Sigmoid colon (tissue), 7 donors: ENCODE results near the gene LSM14B. TPM values are rescaled to one million over a fixed set of nuclear protein-coding genes. Genes with fewer than 3 reads are reported as not detected.

ENCODE experiments used
- DNase-seq: peaks from one replicate; pipeline ENCODE4 v3.0.0-alpha.2; 2019
- H3K27ac ChIP-seq, 4 donors: fragments of 200-600 bp; sonication (generic); one replicate each; pipeline ENCODE4 v1.5.1; 2016 to 2019; ENCODE audit warnings: mild to moderate bottlenecking in 1 of 4
- H3K27me3 ChIP-seq, 3 donors: fragments of 200-600 bp; sonication (generic); one replicate each; pipeline ENCODE4 v1.5.1; 2019; ENCODE audit warnings: mild to moderate bottlenecking in 1 of 3
- H3K36me3 ChIP-seq, 4 donors: fragments of 200-600 bp; sonication (generic); one replicate each; pipeline ENCODE4 v1.5.1; 2016 to 2019
- H3K4me1 ChIP-seq, 4 donors: fragments of 200-600 bp; sonication (generic); one replicate each; pipeline ENCODE4 v1.5.1; 2017 to 2019
- H3K4me3 ChIP-seq, 4 donors: fragments of 200-600 bp; sonication (generic); one replicate each; pipeline ENCODE4 v1.5.1; 2017 to 2019; ENCODE audit warnings: mild to moderate bottlenecking in 2 of 4, moderate library complexity in 1 of 4
- H3K9me3 ChIP-seq, 4 donors: fragments of 200-600 bp in 3 of 4; sonication (generic) in 3 of 4; one replicate each; pipeline versions ENCODE4 v1.5.1 to v1.6.1; 2013 to 2019
- EP300 ChIP-seq, 4 donors: sonication (generic); formaldehyde crosslinking; IDR thresholded peaks; one replicate each; pipeline ENCODE4 v1.6.1; 2017; ENCODE audit warnings: antibody characterized with exemption in 4 of 4
- POLR2A ChIP-seq, 2 donors: fragments of 450-650 bp; IDR thresholded peaks; one replicate each; pipeline ENCODE4 v1.6.1; 2016; ENCODE audit warnings: antibody characterized with exemption in 2 of 2, mild to moderate bottlenecking in 2 of 2, moderate library complexity in 2 of 2
- POLR2AphosphoS5 ChIP-seq, 4 donors: sonication (generic); formaldehyde crosslinking; IDR thresholded peaks; one replicate each; pipeline ENCODE4 v1.6.1; 2017; ENCODE audit warnings: antibody characterized with exemption in 4 of 4
- whole genome bisulfite sequencing, 2 donors: extraction: QIAGEN DNeasy Blood & Tissue Kit; methylation state at CpG; one replicate each; pipeline ENCODE4 v1.1.7; 2013; 5-methylcytosine and 5-hydroxymethylcytosine counted together
- intact Hi-C: fragments of 100-400 bp; cut with DNase I; formaldehyde crosslinking; loops from one replicate; pipeline ENCODE4 v1.15.1; 2023
- polyA plus RNA-seq, 3 donors: library from polyadenylated mRNA; stranded (reverse); fragments of 200-250 nt; gene quantifications; one replicate each; pipeline ENCODE4 v1.2.3, GENCODE V29; 2013
- total RNA-seq, 4 donors: library from RNA; depleted of rRNA; stranded (reverse); fragments of >200 nt; gene quantifications; one replicate each; pipeline ENCODE4 v1.1.0, GENCODE V29; 2016
- TF ChIP-seq, protein P1 (sequence below), 4 experiments: fragments of 450-650 bp in 3 of 4; fragments of 200-600 bp in 1 of 4; IDR thresholded peaks; one replicate each; pipeline ENCODE4 v1.5.1; 2016 to 2019; ENCODE audit warnings: antibody characterized with exemption in 4 of 4, mild to moderate bottlenecking in 3 of 4, moderate library complexity in 2 of 4
- donor health status: healthy with polysubstance abuse.
- donor health status: Bipolar disorder and iron deficiency.
- donor health status: healthy.

LSM14B gene
- total and polyA plus RNA-seq, 7 donors, result 16.9 to 28.5 (median 23.5) TPM

DNA sequence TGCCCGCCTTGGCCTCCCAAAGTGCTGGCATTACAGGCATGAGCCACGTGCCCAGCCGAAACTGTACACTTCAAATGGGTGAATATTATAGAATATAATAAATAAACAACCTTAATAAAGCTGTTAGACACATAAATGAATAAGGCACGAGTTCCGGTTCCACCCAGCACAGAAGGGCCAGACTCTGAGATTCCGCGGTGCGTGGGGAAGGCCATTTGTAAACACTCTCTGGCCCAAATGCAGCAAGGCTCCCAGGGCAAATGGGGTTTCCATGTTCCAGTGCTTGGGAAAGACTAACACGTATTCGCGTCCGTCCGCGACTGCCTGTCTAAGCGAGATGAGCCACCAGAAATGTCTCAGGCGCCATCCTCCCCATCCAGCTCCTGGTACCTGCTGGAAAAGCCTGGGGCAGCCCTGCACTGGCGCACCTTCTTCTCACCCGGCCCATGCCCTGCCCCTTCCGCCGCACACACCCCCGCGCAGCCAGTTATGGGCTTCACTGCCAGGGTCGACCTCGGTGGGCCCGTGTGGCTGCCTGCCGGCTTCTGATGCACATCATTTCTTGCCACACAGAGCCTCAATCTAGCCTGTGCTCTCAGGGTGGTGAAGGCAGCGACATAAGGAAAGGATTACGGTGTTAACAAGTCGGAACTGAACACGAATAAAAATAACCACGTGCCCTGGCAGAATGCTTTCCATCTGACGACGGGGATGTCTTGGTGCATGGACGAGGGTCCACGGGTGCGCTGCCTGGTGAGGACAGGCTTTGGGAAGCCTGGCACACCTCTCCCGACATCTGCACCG, 5.5 kb upstream of the LSM14B start:
- intact Hi-C loops, result no loop called here
- H3K9me3 ChIP-seq, result peaks cover 0 to 12% (median 6%) of the 10 kb centered on the region in 4 donors
- 91 to 94% methylated on average over 38 of the region's 38 CpGs for WGBS, 2 donors
- DNase-seq, result no peak
- H3K27ac ChIP-seq, result no peak overlapping the region
- no peaks in the 10 kb centered on the region for H3K36me3 ChIP-seq
- TF ChIP-seq POLR2AphosphoS5 (IDR thresholded peaks at IDR 0.05) (no peak), EP300 (IDR thresholded peaks at IDR 0.05) (no peak), POLR2A (IDR thresholded peaks at IDR 0.05) (no peak)
- TF ChIP-seq, protein P1, sequence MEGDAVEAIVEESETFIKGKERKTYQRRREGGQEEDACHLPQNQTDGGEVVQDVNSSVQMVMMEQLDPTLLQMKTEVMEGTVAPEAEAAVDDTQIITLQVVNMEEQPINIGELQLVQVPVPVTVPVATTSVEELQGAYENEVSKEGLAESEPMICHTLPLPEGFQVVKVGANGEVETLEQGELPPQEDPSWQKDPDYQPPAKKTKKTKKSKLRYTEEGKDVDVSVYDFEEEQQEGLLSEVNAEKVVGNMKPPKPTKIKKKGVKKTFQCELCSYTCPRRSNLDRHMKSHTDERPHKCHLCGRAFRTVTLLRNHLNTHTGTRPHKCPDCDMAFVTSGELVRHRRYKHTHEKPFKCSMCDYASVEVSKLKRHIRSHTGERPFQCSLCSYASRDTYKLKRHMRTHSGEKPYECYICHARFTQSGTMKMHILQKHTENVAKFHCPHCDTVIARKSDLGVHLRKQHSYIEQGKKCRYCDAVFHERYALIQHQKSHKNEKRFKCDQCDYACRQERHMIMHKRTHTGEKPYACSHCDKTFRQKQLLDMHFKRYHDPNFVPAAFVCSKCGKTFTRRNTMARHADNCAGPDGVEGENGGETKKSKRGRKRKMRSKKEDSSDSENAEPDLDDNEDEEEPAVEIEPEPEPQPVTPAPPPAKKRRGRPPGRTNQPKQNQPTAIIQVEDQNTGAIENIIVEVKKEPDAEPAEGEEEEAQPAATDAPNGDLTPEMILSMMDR (IDR thresholded peaks at IDR 0.05), result no peak
- no peak overlapping the region for H3K4me3 ChIP-seq
- H3K4me1 ChIP-seq, result peaks cover 0 to 5% (median 3%) of the 10 kb centered on the region in 4 donors
- H3K27me3 ChIP-seq, result peaks cover 0 to 48% (median 0%) of the 10 kb centered on the region in 3 donors

DNA sequence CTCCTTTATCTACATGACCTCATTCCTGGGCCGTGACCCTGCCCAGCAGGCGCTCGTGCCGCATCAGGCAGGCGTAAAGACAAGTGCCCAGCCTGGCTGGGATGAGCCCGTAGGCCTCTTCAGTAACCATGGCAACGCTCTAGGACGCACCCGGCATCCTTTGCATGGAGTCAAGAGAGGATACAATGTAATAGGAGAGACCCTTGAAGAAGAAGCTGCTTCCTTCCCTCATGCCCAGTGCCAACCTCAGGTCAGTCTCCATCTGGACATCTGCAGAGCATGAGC, 5.0 kb upstream of the LSM14B start:
- Histone ChIP-seq H3K27me3 (peaks cover 0 to 48% (median 0%) of the 10 kb centered on the region in 3 donors), H3K4me1 (peaks cover 0 to 5% (median 3%) of the 10 kb centered on the region in 4 donors), H3K9me3 (peaks cover 0 to 7% (median 2%) of the 10 kb centered on the region in 4 donors), H3K36me3 (no peaks in the 10 kb centered on the region), H3K27ac (no peak overlapping the region), H3K4me3 (no peak overlapping the region)
- TF ChIP-seq POLR2AphosphoS5 (IDR thresholded peaks at IDR 0.05) (no peak), EP300 (IDR thresholded peaks at IDR 0.05) (no peak)
- intact Hi-C loops, result no loop called here
- no peak for DNase-seq
- 71 to 78% methylated on average over 9 of the region's 9 CpGs for WGBS, 2 donors

DNA sequence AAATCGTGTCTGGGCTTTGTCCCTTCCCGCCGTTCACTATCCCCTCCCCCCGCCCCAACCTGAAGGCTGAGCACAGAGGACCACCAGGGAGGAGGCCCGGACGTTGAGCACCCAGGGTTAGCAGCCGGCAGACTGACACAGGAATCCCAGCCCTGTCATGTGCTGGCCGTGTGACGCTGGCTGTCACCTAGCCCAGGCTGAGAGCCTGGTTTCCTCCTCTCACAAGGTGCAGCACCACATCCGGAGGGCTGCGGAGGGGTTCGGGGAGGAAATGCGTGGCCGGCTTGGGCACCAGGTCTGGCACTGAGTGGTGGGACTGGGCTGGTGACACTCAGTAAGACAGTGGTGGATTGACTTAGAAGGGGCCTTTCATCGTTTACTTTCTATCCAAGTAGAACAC, 4.6 kb upstream of the LSM14B start:
- Histone ChIP-seq H3K4me3 (no peak overlapping the region), H3K9me3 (peaks cover 0 to 4% (median 1%) of the 10 kb centered on the region in 4 donors), H3K4me1 (peaks cover 0 to 5% (median 3%) of the 10 kb centered on the region in 4 donors), H3K27me3 (peaks cover 0 to 48% (median 0%) of the 10 kb centered on the region in 3 donors), H3K36me3 (no peaks in the 10 kb centered on the region), H3K27ac (no peak overlapping the region)
- WGBS, 2 donors, result 52 to 70% methylated on average over 15 of the region's 15 CpGs
- DNase-seq, result no peak
- TF ChIP-seq, protein P1 (IDR thresholded peaks at IDR 0.05), result no peak
- TF ChIP-seq POLR2AphosphoS5 (IDR thresholded peaks at IDR 0.05) (no peak), POLR2A (IDR thresholded peaks at IDR 0.05) (no peak), EP300 (IDR thresholded peaks at IDR 0.05) (no peak)
- intact Hi-C loops, result no loop called here

GRCh38 chr20:62118113-62119043, 3.9 kb upstream of the LSM14B start:
- peaks cover 0 to 42% (median 0%) of the 10 kb centered on the region in 3 donors for H3K27me3 ChIP-seq
- no peak for DNase-seq
- intact Hi-C loops, result no loop called here

More at GRCh38 chr20:62118113-62119043, 3.9 kb upstream of the LSM14B start:
- Histone ChIP-seq H3K9me3 (no peaks in the 10 kb centered on the region), H3K27ac (no peak overlapping the region), H3K36me3 (no peaks in the 10 kb centered on the region), H3K4me3 (no peak overlapping the region), H3K4me1 (peaks cover 0 to 10% (median 9%) of the 10 kb centered on the region in 4 donors)
- 65 to 73% methylated on average over 21 of the region's 21 CpGs for WGBS, 2 donors
- TF ChIP-seq POLR2AphosphoS5 (IDR thresholded peaks at IDR 0.05) (no peak), EP300 (IDR thresholded peaks at IDR 0.05) (no peak), POLR2A (IDR thresholded peaks at IDR 0.05) (no peak)
- TF ChIP-seq, protein P1 (IDR thresholded peaks at IDR 0.05), result no peak
